ENCODE results near the gene NXN.

The NXN gene

GRCh38 chr17:979539-980405 lies at the start of gene NXN:
NXN (minus strand) TSS chr17:979776.
- in situ Hi-C loops (cut with MboI; ENCODE audit: low sequenced_read_pairs): no loop called here

GRCh38 chr17:1027044-1027443 lies 47.5 kb upstream of the NXN start:
- in situ Hi-C loops (cut with MboI; ENCODE audit: low sequenced_read_pairs): no loop called here

- in situ Hi-C loops (cut with MboI; ENCODE audit: low sequenced_read_pairs): no loop called here
These were observed 47.0 kb upstream of the NXN start for GRCh38 chr17:1026599-1026975.

- in situ Hi-C loops (cut with MboI; ENCODE audit: low sequenced_read_pairs): no loop called here
These were observed 46.4 kb upstream of the NXN start for GRCh38 chr17:1025733-1026598.

- in situ Hi-C loops (cut with MboI; ENCODE audit: low sequenced_read_pairs): no loop called here
These were observed 44.5 kb upstream of the NXN start for GRCh38 chr17:1024076-1024475.

GRCh38 chr17:1022278-1023024 lies 42.9 kb upstream of the NXN start:
- in situ Hi-C loops (cut with MboI; ENCODE audit: low sequenced_read_pairs): no loop called here

- in situ Hi-C loops (cut with MboI; ENCODE audit: low sequenced_read_pairs): no loop called here
These were observed 41.6 kb upstream of the NXN start for GRCh38 chr17:1021147-1021546.

GRCh38 chr17:1019451-1019850 lies 39.9 kb upstream of the NXN start:
- in situ Hi-C loops (cut with MboI; ENCODE audit: low sequenced_read_pairs): no loop called here

- in situ Hi-C loops (cut with MboI; ENCODE audit: low sequenced_read_pairs): no loop called here
These were observed 39.0 kb upstream of the NXN start for GRCh38 chr17:1018547-1018946.

- in situ Hi-C loops (cut with MboI; ENCODE audit: low sequenced_read_pairs): no loop called here
These were observed 34.1 kb upstream of the NXN start for GRCh38 chr17:1013729-1014090.

- in situ Hi-C loops (cut with MboI; ENCODE audit: low sequenced_read_pairs): no loop called here
These were observed 33.5 kb upstream of the NXN start for GRCh38 chr17:1012823-1013728.

- in situ Hi-C loops (cut with MboI; ENCODE audit: low sequenced_read_pairs): no loop called here
These were observed 32.5 kb upstream of the NXN start for GRCh38 chr17:1011760-1012735.

- in situ Hi-C loops (cut with MboI; ENCODE audit: low sequenced_read_pairs): no loop called here
These were observed 31.6 kb upstream of the NXN start for GRCh38 chr17:1011138-1011537.

- in situ Hi-C loops (cut with MboI; ENCODE audit: low sequenced_read_pairs): no loop called here
These were observed 31.0 kb upstream of the NXN start for GRCh38 chr17:1010586-1010985.

- in situ Hi-C loops (cut with MboI; ENCODE audit: low sequenced_read_pairs): no loop called here
These were observed 30.5 kb upstream of the NXN start for GRCh38 chr17:1010086-1010450.

GRCh38 chr17:1009229-1010085 lies 29.9 kb upstream of the NXN start:
- in situ Hi-C loops (cut with MboI; ENCODE audit: low sequenced_read_pairs): no loop called here

- in situ Hi-C loops (cut with MboI; ENCODE audit: low sequenced_read_pairs): no loop called here
These were observed 28.6 kb upstream of the NXN start for GRCh38 chr17:1008008-1008761.
